NCI-H69 (cell line): Measurements from ENCODE around the gene PHKB.
"Not testable (repeated sequence)": the region's sequence is repeated elsewhere in the genome, so short reads cannot be mapped to it uniquely, and the experiment has no call there.

Experiments used
- DNase-seq: peaks from one replicate; lab custom pipeline; 2025; lab: John Stamatoyannopoulos, UW

PHKB gene

DNA sequence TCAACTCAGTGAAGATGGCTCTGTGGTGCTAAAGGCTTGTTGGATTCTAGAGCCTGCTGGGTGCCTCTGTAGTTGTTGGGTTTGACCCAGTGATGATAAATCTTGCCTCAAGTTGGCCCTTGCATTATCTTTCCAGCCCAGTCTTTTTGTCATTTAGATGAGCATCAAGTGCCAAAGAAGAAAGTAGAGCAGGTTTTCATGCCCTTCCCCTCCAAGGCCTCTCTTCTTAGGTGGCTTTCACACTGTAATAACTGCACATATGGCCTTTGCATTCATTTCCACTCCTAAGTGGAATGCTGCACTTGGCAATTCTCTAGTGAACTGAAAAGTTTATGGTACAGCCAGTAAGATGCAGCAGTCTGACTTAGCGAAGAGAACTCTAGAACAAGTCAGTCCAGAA, 165.1 kb downstream of the PHKB start:
- DNase-seq, result no peak

DNA sequence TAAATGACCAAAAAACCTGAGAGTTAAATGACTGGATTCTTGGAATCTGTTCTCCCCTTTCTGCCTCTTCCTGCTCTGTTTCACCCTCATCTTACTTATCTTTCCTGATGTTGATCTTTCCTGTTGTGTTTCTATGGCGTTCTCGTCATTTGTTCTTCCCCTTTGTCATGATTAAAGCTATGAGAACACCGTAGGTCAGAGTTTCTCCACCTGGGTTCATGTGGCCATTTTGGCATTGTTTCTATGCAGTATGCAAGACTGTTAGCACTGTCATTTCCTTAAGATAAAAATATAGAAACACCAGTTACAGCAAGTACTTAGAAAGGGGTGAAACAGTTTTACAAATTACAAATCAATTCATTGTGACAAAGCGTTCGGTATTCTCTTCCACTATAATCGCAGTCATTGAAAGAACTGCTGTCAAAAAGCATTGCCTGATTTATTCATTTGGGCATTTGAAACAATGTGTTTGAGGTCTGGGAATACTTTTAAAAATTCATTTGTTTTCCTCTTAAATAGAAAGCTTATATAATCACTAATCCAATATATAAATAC, 166.0 kb downstream of the PHKB start:
- DNase-seq, result no peak

DNA sequence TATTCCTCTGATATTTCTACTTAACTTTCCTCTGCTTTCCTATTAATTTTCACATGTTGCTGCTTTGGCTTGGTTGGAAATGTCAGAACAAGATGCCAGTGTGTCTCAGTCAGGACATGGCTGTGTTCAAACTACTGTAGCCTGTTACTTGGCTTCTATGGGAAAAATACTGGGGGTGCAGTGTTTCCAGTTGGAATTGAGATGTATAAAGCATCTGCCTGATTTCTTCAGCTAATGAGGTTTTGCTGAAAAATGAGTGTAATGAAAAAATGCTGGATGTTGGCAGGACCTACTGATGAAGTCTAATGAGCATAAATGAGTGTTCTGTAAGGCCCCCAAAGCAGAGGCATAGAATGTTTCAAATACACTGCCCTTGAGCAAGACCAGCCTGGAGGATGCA, 166.6 kb downstream of the PHKB start:
- DNase-seq, result no peak

DNA sequence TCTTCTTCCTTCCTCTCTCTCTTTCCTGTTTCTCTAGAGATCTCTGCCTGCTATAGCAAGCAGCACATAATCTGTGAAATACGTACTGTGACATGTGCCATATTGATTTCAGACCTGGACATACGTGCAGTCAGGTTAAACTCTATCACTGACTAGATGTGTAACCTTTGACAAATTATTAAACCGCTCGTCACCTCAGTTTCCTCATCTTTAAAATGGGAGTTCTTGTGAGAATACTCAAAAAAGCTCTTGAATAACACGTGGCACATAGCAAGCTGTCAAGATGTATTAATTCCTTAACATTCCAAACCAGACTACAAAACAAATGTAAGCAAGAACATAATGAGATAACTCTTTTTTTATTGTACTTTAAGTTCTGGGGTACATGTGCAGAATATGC, 170.0 kb downstream of the PHKB start:
- no peak for DNase-seq

DNA sequence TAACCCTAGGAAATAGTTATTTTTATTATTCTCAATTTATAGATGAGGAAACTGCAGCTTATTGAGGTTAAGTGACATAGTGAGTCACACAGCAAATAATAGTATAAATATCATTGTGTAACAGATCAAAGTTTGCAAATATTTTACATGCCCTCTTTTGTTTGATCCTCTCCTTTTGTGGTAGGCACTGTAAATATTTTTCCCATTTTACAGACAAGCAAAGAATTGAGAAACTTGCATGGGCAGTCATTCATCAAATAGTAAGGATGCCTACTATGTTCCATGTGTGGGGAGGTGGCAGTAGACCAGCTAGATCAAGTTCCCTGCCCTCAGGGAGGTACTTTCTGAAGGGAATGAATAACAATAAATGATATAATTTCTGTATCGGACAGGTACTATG, 173.0 kb downstream of the PHKB start:
- no peak for DNase-seq

DNA sequence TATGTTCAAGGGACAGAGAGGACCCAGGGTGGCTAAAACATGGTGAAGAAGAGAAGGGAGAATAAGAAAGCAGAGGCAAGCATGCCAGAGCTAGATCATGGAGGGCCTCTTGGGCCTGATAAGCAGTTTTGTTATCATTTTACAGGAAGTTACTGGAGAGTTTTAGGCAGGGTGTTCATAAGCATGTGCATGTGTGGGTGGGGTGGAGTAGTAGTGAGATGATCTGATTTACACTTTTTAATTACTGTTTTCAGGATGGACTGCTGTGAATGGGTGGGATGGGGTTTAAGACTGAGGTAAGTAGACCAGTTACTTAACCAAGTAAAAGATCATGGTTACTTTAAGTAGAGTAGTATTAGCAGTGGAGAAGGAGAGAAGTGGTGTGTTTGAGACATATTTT, 173.6 kb downstream of the PHKB start:
- DNase-seq, result no peak

DNA sequence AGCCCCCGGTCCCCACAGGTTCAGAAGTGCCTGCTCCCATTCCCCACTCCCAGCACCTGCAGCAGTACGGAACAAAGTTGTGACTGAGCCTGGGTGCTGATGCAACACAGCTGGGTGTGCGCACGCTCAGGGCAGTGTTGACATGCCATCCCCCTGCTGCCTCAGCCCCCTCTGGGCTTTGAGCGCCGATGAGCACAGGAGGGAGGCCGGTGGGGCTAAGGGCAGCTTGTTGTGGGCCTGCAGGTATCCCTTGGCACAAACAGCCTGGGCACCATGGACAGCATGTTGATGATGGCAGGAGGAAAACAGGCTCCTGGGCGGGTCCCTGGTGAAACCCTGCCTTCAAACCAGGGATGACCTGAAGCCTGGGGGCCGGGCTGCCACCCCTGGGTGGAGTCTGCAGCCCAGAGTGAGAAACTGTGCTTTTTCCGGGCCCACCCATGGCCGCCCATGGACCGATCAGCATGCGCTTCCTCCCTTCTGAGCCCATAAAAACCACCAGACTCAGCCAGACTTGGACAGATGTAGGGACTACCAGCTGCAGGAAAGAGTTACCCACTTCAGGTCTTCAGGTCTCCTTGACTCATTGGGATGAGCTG, 175.5 kb downstream of the PHKB start:
- DNase-seq, result no peak

DNA sequence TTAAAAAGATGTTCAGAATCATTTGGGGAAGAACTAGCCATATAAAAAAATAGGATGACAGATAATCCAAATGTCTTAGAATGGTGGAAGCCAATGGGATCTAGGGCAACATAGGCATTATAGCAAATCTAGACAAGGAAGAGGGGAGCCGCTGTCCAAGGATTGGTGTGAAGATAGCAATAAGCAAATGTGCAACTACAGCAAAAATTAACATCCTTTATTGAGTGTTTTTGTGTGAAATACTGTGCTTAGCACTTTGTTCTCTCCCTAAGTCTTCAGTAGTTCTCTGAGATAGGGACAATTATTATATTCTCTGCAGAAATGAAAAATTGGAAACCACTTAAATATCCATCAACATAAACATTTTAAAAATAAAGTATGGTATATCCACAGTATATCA, 177.0 kb downstream of the PHKB start:
- DNase-seq, result no peak

DNA sequence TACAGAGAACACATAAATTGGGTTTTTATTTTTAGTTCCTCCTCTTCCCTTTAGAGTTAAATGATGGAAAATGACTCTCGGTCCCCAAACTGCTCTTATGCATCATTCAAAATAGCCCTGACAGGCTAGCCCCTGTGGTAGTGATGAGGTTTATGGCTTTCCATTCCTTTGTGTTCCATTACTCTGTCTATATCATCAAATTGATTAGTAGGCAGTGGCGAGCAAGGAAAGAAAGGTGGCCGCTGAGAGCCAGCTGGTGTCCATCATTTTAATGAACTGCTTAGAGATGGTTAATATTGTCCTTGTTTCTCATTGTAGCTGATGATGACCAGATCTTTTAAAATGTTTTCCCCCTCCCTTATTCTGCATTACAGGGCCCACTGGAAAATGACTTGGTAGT, 179.5 kb downstream of the PHKB start:
- DNase-seq, result no peak

DNA sequence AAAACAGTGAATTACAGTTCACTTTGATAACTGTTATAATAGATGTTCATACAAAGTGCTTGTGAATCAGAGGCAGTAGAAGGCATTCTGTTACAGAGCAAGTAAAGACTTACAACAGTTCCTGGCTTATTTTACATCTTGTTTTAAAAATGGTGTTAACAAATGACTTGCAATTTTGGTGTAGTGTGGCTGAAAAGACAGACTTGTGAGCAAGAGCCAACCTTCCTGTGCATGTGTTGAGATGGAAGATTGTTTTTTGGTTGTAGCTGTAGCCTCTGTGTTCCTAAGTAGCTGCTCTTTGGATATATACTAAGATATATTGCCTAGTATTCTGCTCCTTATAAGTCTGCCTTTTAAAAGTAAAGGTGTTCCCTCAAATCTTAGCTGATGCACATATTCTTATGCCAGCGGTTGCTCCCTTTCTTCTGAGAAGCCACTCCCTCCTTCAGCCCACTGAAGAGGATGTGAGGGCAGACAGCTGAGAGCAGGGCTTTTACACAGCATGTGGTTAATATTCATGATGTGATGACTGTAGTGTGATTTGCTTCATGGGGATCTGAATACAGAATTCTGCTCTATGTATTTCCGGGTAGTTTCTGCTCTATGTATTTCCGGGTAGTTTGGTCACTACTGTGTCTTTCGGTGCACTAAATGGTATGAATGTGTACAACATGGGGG, 182.3 kb downstream of the PHKB start:
- peak; percentile 30 for DNase-seq

DNA sequence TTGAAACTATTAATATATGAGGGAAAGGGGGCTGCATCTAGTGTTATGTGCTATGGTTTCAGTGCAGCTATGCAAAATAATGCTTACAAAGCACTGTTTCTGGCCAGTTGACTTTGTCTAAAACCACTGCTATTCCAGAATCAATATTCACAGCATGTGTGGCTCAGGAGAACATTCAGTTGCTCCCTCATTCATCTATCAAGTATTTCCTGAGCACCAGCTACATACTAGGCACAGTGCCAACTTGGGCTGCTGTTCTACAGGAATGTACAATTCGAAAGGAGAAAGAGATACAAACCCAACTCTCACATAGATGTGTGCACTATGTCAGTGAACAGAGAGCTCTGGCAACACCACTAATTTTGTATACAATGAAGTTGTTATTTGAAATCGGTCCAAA, 183.0 kb downstream of the PHKB start:
- no peak for DNase-seq

DNA sequence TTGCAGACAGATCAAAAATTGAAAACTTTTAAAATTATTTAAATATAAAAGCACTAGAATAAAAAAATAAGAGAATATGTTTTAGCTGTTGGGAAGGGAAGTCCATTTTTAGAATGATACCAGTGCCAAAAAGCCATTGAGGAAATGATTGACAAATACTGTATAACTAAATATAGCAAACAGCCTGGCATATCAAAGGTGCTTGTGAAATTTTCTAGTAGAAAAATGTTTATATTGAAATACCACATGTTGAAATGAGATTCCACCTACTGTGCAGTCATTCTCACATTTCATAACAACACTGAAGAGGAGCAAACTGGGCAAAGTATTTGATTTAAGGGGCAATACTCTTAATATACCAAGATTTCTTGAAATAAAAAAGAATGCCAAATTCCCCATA, 183.5 kb downstream of the PHKB start:
- no peak for DNase-seq

DNA sequence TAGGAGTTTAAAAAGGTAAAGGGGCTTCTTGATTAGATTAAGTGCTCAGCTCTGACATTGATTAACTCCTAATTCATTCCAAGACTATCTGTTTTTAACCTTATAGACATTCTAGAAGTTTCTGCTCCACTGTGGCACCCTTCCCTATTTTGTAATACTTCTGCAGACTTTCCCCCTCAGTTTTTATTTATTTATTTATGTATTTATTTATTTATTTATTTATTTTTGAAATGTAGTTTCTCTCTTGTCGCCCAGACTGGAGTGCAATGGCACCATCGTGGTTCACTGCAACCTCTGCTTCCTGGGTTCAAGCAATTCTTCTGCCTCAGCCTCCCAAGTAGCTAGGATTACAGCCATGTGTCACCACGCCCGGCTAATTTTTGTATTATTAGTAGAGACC, 185.8 kb downstream of the PHKB start:
- no peak for DNase-seq

DNA sequence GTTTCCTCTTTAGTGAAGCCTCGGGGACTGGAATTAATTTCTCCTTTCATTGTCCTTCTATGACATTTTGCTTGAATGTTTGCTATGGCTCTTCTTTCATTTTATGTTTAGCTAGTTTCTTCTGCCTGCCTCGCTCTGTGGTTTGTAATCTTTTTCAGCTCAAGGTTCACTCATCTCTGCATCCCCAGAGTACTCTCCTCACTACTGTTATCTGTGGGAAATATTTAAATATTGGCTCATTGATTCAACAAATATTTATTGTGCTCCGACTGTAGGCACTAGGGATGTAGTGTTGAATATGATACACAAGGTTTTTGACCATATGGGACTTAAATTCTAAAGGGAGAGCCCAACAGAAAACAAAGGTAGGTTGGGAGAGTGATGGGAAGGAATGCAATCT, 195.9 kb downstream of the PHKB start:
- no peak for DNase-seq

DNA sequence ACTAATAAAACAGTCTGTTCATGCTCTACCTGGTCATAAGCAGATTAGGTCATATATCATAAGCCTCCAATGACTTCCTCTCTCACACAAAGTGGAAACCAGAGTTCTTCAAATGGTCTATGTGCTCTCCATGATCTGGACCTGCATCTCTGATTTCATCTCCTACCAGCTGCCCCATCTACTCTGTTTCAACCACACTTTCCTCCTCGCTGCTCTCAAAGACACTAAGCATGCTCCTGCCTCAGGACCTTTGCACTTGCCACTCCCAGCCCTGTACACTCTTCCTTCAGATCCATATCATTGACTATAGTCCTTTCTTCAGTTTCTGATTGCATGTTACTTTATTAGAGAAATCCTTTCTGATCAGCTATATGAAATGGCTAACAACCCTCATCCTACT, 196.8 kb downstream of the PHKB start:
- DNase-seq, result no peak

DNA sequence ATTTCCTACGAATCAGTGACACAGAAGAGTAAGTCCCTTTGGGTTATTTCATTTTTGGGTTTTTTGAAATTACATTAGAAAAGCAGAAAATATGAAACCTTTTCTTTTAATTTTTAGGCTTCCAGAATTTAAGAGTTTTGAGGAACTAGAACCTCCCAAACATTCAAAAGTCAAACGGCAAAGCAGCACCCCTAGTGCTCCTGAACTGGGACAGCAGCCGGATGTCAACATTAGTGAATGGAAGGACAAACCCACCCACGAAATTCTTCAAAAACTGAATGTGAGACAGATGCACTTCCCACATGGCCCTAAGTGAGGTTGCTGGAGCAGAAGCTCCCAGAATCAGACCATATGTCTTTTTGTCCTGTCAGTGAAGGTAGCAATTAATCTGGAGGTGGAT, 199.4 kb downstream of the PHKB start:
- no peak for DNase-seq

DNA sequence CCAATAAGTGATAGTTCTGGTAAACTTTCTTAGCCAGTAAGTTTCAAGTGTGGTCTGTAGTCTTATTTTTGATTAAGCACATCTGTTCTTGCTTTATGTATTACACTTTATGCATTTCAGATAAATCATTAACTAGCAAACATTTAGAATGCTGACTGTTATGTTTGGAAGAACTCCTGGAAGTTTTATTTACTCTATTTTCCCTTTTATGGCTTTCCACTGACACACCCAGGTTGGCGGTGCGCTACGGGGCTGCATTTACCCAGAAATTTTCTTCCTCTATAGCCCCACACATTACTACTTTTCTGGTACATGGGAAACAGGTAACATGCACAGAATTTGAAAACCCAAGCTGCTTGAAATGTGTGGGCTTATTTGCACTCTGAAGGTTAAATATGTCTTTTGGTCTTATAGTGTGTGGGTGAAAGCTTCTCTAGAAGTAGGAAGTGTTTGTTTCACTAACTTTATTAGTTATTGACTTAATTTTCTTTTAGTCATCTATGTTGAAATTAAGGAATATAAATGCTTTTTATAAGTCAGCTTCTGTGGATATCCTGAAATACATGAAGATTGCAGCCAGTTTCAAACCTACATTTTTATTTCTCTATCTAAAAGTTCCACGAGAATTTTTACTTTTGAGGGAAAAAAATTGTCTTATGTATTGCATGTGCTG, 203.7 kb downstream of the PHKB start:
- DNase-seq, result no peak

DNA sequence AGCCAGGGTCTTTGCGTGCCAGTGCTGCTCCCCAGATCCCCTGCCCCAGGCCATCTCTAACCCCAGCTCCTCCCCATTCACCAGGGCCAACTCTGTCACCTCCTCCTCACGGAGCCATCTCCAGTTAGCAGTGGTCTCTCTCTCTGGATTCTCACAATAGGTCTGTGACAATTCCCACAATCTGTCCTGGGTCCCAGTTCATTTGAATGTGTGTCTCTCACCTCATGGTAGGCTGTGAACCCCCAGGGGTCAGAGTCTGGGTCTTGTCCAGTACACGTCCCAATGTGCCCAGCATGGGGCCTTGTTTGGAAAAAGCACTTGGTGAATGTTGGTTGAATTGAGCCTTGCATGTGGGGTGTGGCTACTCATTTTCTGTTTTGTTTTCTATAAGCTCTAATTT, 205.3 kb downstream of the PHKB start:
- peak; percentile 31 for DNase-seq

DNA sequence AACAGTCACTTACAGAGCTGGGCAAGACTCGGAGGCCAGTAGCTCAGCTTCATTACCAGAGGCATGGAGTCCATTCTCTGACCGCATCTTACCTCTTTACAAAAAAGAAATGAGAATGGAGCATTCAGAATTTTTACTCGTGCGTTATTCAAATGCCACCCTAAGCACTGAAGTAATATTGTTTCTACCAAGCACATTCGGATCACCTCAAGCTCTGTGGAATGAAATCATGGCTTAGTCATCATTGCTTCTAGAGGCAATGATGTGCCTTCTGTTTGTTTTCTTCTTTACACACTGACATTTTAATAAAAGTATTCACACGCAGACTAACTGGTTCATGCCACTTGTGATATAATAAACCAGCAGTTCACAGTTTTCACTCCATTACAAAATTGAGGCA, 206.8 kb downstream of the PHKB start:
- no peak for DNase-seq

DNA sequence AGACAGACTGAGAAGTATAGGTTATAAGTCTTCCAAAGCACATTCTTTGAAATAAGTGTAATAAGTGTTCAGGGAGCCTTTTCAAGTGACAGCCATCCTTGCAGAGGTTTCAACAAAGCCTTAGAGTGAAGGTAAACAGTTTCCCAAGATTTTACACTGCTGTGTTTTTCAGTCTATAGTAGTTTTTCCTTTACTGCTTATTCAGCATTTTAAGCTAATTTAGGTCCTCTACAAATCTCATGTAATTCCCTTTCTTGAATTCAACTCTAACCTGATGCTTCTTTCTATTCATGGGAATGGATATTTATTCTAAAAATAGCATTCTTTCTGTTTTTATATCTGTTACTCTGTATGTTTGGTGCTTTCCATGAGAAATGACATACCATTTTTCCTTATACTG, 211.3 kb downstream of the PHKB start:
- DNase-seq, result no peak

DNA sequence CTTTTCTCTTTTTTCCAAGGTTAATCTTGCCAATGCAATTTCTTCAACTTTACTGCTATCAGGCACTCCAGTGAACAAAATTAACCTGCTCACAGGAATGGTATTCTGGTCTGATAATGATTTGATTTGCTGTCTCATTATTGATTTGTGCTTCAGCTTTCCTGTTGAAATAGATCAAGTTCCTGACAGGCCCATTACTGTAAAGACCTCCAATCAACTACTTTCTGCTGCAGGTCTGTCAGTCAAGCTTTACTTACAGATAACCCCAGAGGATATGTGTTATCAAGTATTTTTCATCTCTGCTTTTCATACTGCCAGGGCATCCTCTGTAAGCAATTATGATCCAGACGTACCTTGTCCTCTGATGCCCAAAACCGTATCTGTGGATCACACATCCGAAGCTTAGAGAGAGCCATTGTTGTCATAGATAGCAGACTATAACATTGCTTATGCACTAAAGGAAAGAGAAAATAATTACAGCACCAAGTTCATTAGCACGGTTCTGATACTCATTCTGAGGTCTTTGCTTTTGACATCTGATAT, 215.6 kb downstream of the PHKB start:
- no peak for DNase-seq

DNA sequence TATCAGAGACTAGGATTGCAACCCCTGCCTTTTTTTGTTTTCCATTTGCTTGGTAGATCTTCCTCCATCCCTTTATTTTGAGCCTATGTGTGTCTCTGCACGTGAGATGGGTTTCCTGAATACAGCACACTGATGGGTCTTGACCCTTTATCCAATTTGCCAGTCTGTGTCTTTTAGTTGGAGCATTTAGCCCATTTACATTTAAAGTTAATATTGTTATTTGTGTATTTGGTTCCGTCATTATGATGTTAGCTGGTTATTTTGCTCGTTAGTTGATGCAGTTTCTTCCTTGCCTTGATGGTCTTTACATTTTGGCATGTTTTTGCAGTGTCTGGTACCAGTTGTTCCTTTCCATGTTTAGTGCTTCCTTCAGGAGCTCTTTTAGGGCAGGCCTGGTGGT, 220.4 kb downstream of the PHKB start:
- DNase-seq, result not testable (repeated sequence)

DNA sequence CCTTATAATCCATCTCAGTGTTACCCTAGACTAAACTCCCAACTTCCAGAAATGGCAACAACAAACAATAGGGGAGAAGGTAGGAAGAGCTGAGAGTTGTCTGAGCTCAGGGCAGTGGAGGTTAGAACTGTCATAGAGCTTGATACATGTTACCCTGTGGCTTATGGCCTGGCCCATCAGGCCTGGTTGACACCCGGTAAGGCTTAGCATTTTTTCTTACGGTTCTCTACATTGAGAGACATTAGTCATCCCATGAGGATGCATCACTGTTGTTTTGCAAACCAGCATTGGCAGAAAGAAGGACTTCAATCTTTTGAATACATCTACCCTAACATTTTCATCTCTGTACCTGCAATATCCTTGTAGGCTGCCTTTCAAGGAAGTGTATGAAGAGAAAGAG, 226.6 kb downstream of the PHKB start:
- no peak for DNase-seq
